Stimulated activated CD8-positive, alpha-beta memory T cell treated with anti-CD3 and anti-CD28 coated beads, Interleukin-4, amount 100 ng/mL, for 48 hours (primary cell): ENCODE measurements around the gene SCRT2.
"Not testable (repeated sequence)": the region's sequence is repeated elsewhere in the genome, so short reads cannot be mapped to it uniquely, and the experiment has no call there.

Experiments
- DNase-seq: peaks from one replicate; pipeline ENCODE4 v3.0.0-alpha.2; 2020

SCRT2 gene

GRCh38 chr20:675453-676314 lies at the start of gene SCRT2:
Gene SCRT2 (minus strand): TSS chr20:675802. CDS start chr20:675601, 201 bp downstream.
- DNase-seq, result peak; percentile 80

GRCh38 chr20:724797-725196 lies 49.2 kb upstream of the SCRT2 start:
- DNase-seq, result not testable (repeated sequence)

DNA sequence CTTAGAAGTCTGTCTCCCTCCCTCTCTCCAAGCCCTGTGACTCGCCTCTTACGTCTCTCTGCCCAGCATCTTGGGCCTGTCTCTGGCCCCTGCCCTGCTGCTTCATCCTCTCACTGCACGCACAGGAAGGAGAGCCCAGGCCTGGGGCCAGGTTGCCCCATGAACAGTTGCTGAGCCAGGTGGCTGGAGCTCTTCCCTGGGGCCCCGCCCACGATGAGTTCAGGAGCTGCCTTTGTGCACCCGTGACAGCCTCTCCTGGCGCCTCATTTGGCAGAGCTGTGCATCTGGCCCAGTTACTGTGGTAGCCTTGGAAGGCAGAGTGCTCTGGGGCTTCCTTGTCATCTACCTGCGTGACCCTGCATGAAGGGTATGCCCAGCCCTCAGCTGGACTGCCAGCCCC lies 48.2 kb upstream of the SCRT2 start:
- DNase-seq, result no peak

DNA sequence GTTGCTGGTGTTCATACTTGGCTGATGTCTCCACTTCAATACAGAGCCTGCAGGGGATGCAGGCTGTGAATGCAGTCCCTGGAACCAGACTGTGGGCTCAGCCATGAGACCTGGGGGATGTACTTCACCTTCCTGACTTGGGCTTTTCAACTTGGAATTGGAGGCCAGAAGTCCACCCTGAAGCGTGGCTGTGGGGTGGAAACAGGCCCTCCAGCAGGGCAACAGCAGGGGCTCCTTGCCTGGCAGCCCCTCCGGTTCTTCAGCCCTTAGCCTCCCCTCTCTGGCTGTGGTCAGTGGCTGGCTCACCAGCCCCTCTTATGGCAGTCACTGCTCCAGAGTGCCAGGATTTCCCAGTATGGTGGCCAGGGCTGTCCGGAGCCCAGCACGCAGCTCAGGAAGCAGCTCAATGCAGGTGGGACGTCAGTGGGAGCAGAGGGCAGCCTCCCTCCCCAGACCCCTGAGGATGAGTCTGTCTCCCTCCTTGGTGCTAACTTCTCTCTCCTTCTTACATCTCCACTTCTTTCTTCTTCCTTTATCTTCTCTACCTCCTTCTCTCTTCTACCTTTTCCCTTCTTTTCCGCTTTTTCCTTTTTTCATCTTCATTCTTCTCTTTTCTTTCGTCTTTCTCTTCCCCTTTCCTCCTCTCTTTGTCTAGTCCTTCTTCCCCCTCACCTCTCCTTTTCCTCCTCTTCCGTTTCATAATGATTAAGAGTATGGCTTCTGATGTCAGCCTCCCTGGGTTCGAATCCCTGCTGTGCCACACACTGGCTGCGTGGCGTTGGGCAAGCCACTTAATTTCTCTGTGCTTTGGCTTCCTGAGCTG lies 47.4 kb upstream of the SCRT2 start:
- DNase-seq, result no peak

DNA sequence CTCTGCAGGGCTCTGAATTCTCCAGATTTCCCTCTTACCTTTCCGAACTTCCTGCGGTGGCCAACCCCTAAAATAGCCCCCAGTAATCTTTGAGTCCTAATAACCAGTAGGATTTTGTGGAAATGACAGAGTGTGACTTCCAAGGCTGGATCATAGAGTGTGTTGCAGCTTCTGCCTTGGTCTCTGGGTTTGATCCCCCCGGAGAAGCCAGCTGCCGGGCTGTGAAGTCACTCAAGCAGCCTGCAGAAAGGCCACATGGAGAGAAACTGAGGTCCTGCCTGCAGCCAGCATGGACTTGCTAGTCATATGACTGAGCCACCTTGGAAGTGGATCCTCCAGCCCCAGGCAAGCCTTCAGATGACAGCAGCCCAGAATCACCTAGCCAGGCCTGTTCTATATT lies 46.3 kb upstream of the SCRT2 start:
- no peak for DNase-seq

DNA sequence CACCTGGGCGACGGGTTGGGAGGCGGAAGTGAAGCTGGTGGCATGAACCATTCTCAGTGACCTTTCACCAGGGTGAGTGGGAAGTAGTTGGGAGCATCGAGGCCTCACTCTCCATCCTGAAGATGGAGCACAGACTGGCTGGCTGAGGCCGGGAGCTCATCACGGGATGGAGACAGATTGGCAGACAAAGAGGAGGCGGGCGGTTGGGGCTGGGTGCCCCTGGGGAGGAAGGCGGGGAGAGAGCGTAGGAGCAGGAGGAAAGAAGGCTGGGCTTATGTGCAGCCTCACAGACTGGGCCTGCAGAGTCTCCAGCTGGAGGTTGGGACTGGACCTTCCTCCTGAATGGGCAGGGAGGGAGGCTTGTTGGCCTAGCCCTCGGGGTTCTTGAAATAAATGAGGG lies 44.2 kb upstream of the SCRT2 start:
- DNase-seq, result no peak

GRCh38 chr20:719068-719467 lies 43.5 kb upstream of the SCRT2 start:
- DNase-seq, result no peak

- DNase-seq, result no peak
Measured at GRCh38 chr20:717832-718231, 42.2 kb upstream of the SCRT2 start.

DNA sequence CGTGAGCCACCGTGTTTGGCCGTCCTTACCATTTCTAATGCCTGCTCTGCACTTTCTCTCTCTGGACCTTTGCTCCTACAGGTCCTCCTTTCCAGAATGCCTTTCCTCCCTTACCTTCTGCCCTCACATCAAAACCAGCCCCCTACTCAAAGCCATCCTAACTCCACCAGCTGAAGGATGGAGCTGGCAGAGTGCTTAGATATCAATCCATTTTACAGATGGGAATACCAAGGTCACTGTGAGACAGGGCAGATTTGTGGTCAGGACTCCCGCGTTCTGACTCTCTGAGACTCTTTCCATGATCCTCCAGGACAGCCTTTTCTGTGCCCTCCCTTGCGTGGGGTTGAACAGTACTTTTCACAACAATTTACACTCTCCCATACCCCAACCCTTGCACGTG lies 41.7 kb upstream of the SCRT2 start:
- no peak for DNase-seq

- DNase-seq, result no peak
Measured at GRCh38 chr20:714453-714852, 38.9 kb upstream of the SCRT2 start.

DNA sequence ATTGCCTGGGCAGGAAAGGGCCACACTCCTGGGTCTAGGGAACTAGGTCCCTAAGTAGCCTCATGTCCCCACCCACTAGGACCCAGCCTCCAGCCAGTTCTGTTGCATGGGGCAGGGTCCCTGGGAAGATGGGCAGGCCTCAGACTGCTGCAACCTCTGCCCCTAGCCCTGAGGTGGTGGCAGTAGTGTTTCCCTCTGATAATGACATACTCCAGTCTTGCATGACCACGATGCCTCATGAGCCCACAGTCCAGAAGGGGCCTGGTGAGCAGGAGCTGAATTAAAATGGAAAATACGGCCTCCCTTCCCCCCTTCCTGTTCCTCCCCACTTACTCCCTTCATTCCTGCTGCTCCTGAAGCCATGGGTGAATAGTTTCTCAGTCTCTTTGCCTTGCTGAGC lies 36.0 kb upstream of the SCRT2 start:
- no peak for DNase-seq

GRCh38 chr20:710780-711450 lies 35.3 kb upstream of the SCRT2 start:
- DNase-seq, result no peak

DNA sequence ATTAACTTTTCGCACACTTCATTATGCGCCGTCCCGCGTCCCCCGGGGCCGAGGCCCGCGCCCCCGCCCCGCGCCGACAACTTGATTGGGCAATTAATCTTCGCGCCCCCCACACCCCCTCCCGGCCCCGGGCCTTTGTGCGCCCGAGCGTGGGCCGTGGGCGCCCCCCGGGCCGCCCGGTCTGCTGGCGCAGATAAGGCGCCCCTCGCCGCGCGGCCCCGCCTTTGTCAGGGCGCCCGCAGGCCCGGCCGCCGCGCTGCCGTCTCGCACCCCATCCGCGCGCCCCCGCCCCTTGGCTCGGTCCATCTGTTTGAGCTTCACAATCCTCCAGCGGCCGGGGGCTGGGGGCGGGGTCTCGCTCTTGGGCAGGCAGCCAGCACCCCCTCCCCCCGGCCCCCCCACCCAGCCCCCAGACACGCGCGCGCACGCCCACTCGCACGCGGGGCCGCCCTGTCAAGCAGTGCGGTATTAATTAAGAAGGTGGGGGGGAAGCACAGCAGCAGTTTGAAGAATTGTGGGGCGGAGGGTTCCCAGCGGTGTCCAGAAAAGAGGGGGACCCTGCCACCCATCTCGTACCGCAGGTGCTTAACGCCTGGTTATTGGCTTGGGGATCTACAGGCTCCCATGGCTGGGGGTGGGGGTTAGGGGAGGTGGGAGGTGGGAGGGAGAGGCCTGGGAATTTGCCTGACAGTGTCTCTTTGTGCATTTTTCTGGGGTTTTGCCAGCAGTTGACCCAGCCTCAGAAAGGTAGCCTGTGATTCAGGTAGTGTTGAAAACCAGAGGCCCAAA lies 34.6 kb upstream of the SCRT2 start:
- no peak for DNase-seq

DNA sequence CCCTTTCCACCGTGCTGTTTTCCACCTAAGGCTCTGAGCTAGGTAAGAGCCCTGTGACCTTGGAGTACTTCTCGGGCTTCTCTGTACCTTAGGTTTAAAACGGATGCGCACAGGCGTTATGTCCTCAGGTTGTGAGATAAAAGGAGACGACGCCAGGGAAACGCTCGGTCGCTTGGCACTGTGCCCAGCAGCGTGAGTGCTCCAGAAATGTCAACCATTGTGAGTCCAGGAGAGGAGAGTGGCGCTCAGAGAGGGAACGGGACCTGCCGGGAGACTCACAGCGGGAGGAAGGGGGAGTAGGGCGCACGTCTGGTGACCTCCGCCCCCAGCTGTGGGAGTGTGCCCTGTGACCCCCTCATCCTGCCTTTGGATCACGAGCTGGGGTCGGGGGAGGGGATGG lies 33.8 kb upstream of the SCRT2 start:
- DNase-seq, result no peak

GRCh38 chr20:708956-709355 lies 33.4 kb upstream of the SCRT2 start:
- no peak for DNase-seq

GRCh38 chr20:707451-708110 lies 32.0 kb upstream of the SCRT2 start:
- DNase-seq, result no peak

- no peak for DNase-seq
Measured at GRCh38 chr20:706366-706885, 30.8 kb upstream of the SCRT2 start.

DNA sequence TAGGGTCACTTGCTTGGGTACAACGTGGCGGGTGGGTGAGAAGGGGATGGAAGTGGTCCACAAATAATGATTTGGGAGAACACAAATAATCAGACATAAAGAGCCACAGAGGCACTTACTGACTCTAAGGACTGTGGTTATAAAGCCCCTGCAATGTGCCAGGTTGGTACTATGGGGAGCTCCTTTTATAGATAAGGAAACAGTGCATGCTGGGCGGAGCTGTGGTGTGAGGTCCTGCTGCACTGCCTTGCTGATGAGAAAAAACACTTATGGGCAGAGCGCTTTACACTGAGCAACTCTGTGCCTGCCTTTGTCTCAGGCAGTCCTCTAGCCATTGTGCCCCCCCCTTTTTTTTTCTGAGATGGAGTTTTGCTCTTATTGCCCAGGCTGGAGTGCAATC lies 29.1 kb upstream of the SCRT2 start:
- no peak for DNase-seq

DNA sequence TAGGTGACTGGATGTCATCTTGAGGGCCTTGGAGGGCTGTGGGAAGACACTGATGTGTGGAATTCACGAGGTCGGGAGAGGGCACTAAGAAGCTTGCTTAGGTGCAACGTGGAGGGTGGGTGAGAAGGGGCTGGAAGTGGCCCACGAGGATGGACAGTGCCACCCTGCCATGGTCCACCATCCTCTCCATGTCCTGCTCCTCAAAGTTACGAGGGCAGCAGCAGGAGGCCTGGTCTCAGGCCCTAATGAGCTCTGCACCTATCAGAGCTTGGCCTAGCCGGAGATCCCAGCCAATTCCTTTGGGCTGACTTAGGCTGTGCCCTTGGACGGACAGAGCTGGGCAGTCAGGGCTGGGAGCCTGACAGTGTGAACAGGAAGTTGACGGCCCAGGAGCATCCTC lies 27.8 kb upstream of the SCRT2 start:
- no peak for DNase-seq

- no peak for DNase-seq
Measured at GRCh38 chr20:703006-703405, 27.4 kb upstream of the SCRT2 start.

GRCh38 chr20:701401-702129 lies 26.0 kb upstream of the SCRT2 start:
- DNase-seq, result no peak
